ENCODE results near the gene TEX261. TPM values are rescaled to one million over a fixed set of nuclear protein-coding genes. Genes with fewer than 3 reads are reported as not detected.
A peak's percentile ranks its signal among the peaks of the same experiment; 100 is the strongest.
"Not testable (repeated sequence)": the region's sequence is repeated elsewhere in the genome, so short reads cannot be mapped to it uniquely, and the experiment has no call there.

TEX261 gene
- total RNA-seq, 2 donors from 2014 or later: 30.0 to 31.3 TPM

DNA sequence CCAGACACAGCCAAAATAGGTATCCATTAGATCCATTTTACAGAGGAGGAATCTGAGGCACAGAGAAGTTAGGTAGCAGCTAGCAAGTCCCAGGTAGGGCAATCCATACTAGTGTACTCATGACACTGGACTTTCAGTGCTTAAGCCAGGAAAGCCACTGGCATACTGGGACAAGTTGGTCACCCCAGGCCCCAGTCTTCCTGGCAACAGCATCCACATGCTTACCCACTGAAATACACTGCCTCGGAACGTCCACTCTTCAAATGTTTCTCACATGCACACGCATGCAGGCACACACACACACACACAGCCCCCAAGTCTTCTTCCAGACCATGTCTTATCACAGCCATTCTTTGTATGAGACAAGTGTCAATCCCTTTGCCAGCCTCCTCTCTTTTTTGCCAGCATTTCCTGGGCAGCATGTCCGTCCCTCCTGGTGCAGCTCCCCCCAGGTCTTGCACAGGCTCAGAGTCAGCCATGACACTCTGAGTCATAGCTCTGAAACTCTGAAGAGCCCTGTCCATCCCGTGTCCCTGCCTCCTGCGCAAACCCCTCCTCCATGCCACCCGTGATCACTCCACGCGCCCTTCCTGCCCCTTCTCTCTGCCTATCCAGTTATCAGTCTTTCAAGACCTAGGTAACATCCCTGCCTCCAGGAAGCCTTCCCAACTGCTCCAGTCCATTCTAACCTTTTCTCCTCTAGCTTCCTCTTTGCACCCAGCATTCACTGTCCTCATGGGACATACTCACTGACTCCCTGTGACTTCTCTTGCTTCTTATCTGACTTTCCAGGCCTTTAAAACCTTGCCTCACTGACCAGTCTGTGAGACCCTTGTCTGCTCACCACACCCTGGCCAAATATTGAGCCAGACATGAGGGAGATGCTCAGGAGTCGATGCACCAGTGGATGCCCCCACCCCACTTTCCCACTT is 10.9 kb upstream of the TEX261 start:
- H3K4me3 Mint-ChIP-seq: no peak overlapping the region
- no peak for ATAC-seq
- no peak overlapping the region for H3K27ac Mint-ChIP-seq
- peaks cover 24% of the 10 kb centered on the region for H3K27me3 Mint-ChIP-seq
- H3K9me3 ChIP-seq (ENCODE audit: control insufficient read depth, low read length, poor library complexity, severe bottlenecking): no peaks in the 10 kb centered on the region
- H3K4me1 Mint-ChIP-seq: peaks cover 8% of the 10 kb centered on the region
- DNase-seq: no peak
- peaks cover 2% of the 10 kb centered on the region for H3K36me3 Mint-ChIP-seq (ENCODE audit: low read depth)

- Mint-ChIP-seq H3K36me3 (ENCODE audit: low read depth) (no peaks in the 10 kb centered on the region), H3K27ac (no peak overlapping the region), H3K27me3 (peaks cover 18% of the 10 kb centered on the region), H3K4me1 (peaks cover 8% of the 10 kb centered on the region), H3K4me3 (no peak overlapping the region)
- DNase-seq (no peak), ATAC-seq (no peak)
- H3K9me3 ChIP-seq (ENCODE audit: control insufficient read depth, low read length, poor library complexity, severe bottlenecking): no peaks in the 10 kb centered on the region
Measured at GRCh38 chr2:71004857-71005256, 10.2 kb upstream of the TEX261 start.

DNA sequence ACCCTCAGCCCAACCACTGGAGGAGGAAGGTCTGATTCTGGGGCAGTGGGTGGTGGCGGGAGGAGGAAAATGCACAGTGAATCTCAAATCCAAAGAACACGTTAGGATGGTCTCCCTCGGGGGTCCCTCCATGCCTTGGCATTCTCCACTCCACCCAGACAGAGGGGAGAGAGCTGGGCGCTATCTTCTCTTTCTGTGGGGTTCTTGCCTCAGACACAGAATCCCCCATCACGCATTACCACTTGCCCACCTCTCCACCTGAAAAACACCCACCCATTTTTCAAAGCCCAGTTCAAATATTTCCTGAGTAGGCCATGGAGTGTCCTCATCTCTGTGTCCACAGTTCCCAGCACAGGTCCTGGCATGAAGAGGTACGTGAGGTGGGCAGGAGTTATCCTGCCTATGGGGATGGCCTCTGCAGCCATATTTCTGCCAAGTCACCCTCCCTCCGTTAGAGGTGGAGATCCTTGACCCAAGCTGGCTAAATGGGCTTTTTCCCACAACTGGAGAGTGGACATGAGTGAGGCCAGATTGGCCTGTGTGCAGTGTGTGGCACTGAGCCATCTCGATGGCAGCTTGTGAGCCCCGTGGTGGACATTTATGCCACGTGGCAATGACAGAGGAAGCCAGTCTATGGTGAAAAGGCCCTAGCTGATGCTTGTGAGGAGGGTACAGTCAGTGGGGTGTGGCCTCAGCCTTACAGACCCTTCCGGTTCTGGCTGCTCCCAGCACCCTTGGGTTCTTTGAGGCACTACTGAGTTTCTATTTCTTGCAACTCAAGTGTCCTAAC is 9.5 kb upstream of the TEX261 start:
- DNase-seq (no peak), ATAC-seq (no peak)
- H3K4me1 Mint-ChIP-seq: peaks cover 8% of the 10 kb centered on the region
- H3K36me3 Mint-ChIP-seq (ENCODE audit: low read depth): no peaks in the 10 kb centered on the region
- H3K9me3 ChIP-seq (ENCODE audit: control insufficient read depth, low read length, poor library complexity, severe bottlenecking): no peaks in the 10 kb centered on the region
- peaks cover 11% of the 10 kb centered on the region for H3K27me3 Mint-ChIP-seq
- no peak overlapping the region for H3K4me3 Mint-ChIP-seq
- H3K27ac Mint-ChIP-seq: peak overlapping the region; percentile 37

DNA sequence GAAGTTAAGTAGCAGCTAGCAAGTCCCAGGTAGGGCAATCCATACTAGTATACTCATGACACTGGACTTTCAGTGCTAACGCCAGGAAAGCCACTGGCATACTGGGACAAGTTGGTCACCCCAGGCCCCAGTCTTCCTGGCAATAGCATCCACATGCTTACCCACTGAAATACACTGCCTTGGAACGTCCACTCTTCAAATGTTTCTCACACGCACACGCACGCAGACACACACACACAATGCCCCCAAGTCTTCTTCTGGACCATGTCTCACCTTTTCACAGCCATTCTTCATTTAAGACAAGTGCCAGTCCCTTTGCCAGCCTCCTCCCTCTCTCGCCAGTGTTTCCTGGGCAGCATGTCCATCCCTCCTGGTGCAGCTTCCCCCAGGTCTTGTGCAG is 8.7 kb upstream of the TEX261 start:
- no peaks in the 10 kb centered on the region for H3K9me3 ChIP-seq (ENCODE audit: control insufficient read depth, low read length, poor library complexity, severe bottlenecking)
- Mint-ChIP-seq H3K27ac (no peak overlapping the region), H3K27me3 (peaks cover 9% of the 10 kb centered on the region), H3K4me1 (peaks cover 8% of the 10 kb centered on the region), H3K36me3 (ENCODE audit: low read depth) (no peaks in the 10 kb centered on the region), H3K4me3 (no peak overlapping the region)
- ATAC-seq (no peak), DNase-seq (no peak)

- peaks cover 8% of the 10 kb centered on the region for H3K4me1 Mint-ChIP-seq
- H3K9me3 ChIP-seq (ENCODE audit: control insufficient read depth, low read length, poor library complexity, severe bottlenecking): no peaks in the 10 kb centered on the region
- peaks cover 9% of the 10 kb centered on the region for H3K27me3 Mint-ChIP-seq
- no peaks in the 10 kb centered on the region for H3K36me3 Mint-ChIP-seq (ENCODE audit: low read depth)
- H3K4me3 Mint-ChIP-seq: no peak overlapping the region
- no peak for ATAC-seq
- no peak overlapping the region for H3K27ac Mint-ChIP-seq
- no peak for DNase-seq
Measured at GRCh38 chr2:71001981-71002570, 7.4 kb upstream of the TEX261 start.

- no peak for DNase-seq
- no peaks in the 10 kb centered on the region for H3K36me3 Mint-ChIP-seq (ENCODE audit: low read depth)
Measured at GRCh38 chr2:71001592-71001927, 6.9 kb upstream of the TEX261 start.

DNA sequence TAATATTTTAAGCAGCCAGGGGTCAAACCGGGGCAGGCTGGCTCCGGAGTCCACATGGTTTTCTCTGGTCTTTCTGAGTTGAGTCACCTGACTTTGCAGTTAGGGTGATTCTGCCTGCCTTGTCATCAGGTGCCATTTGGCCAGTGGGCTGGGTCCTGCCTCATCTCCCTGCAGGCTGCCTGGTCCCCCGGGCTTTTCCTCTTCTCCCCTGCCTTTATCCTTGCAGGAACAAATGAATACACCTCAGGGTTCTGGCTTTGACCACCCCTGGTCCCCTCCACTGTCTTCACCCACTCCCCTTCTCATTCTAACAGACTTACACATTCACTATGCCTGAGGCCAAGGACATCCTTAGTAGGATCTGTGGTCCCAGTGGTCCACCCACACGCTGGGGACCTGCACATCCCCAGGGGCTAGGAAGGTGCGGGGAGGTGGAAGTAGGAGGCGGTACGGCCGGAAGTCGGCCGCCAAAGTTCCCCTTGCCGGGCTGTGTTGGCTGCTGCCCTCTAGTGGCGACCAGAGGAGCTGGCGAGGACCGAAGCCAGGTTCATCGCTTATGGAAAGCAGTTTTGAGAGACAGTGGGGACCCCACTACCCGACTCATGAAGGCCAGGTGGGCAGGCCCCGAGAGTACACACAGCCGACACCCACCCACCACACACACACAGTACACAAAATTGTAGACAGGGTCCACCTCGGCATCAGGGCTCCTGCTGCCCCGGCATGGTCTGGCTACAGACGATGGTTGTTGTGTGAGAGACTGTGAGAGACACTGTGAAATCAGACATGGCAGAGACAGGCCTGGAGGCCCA is 6.3 kb upstream of the TEX261 start:
- H3K36me3 Mint-ChIP-seq (ENCODE audit: low read depth): no peaks in the 10 kb centered on the region
- DNase-seq: peak; percentile 67 to 71 (median 71)
- H3K27me3 Mint-ChIP-seq: peaks cover 9% of the 10 kb centered on the region
- peak overlapping the region; percentile 85 for H3K27ac Mint-ChIP-seq
- peak overlapping the region; percentile 43 for H3K4me3 Mint-ChIP-seq
- peak; percentile 98 for ATAC-seq
- peaks cover 8% of the 10 kb centered on the region for H3K4me1 Mint-ChIP-seq
- no peaks in the 10 kb centered on the region for H3K9me3 ChIP-seq (ENCODE audit: control insufficient read depth, low read length, poor library complexity, severe bottlenecking)

More at GRCh38 chr2:71001592-71001927, 6.9 kb upstream of the TEX261 start:
- H3K4me1 Mint-ChIP-seq: peaks cover 8% of the 10 kb centered on the region
- H3K27ac Mint-ChIP-seq: peak overlapping the region; percentile 85
- peaks cover 9% of the 10 kb centered on the region for H3K27me3 Mint-ChIP-seq
- no peaks in the 10 kb centered on the region for H3K9me3 ChIP-seq (ENCODE audit: control insufficient read depth, low read length, poor library complexity, severe bottlenecking)
- ATAC-seq: no peak
- no peak overlapping the region for H3K4me3 Mint-ChIP-seq

- not testable (repeated sequence) for H3K9me3 ChIP-seq (ENCODE audit: control insufficient read depth, low read length, poor library complexity, severe bottlenecking); H3K36me3 Mint-ChIP-seq (ENCODE audit: low read depth); H3K4me1 Mint-ChIP-seq; H3K27me3 Mint-ChIP-seq; ATAC-seq; DNase-seq
- peak overlapping the region; percentile 57 for H3K27ac Mint-ChIP-seq
- H3K4me3 Mint-ChIP-seq: peak overlapping the region; percentile 45
Measured at GRCh38 chr2:70999931-71000330, 5.3 kb upstream of the TEX261 start.

DNA sequence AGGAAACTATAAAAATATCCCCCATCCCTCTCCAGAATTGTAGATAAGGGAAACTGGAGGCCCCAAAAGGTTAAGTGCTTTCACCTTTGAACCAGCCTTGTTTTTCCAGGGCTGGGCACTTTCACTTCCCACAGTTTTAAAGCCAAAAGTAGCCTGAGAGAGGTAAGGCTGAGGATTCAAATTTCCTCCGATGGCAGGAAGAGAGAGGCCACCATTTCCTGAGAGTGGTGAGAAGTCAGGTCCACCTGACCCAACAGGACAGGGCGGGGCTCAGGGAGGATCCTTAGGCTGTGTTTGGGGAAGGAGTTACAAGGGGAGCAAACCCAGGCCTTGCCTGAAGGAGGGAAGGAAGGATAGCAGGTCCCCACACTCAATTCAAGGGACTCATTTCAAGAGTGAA is 4.7 kb upstream of the TEX261 start:
- Mint-ChIP-seq H3K4me3 (no peak overlapping the region), H3K27ac (peak overlapping the region; percentile 57), H3K4me1 (peaks cover 7% of the 10 kb centered on the region), H3K27me3 (no peaks in the 10 kb centered on the region), H3K36me3 (ENCODE audit: low read depth) (no peaks in the 10 kb centered on the region)
- no peak for ATAC-seq
- DNase-seq: no peak
- no peaks in the 10 kb centered on the region for H3K9me3 ChIP-seq (ENCODE audit: control insufficient read depth, low read length, poor library complexity, severe bottlenecking)

- not testable (repeated sequence) for ATAC-seq; H3K27me3 Mint-ChIP-seq; H3K36me3 Mint-ChIP-seq (ENCODE audit: low read depth); H3K4me3 Mint-ChIP-seq; DNase-seq; H3K9me3 ChIP-seq (ENCODE audit: control insufficient read depth, low read length, poor library complexity, severe bottlenecking)
- Mint-ChIP-seq H3K4me1 (peaks cover 11% of the 10 kb centered on the region), H3K27ac (peak overlapping the region; percentile 57)
Measured at GRCh38 chr2:70998885-70999284, 4.2 kb upstream of the TEX261 start.

GRCh38 chr2:70995426-70995729 is 705 bp upstream of the TEX261 start:
- H3K9me3 ChIP-seq (ENCODE audit: control insufficient read depth, low read length, poor library complexity, severe bottlenecking): no peaks in the 10 kb centered on the region
- peaks cover 26% of the 10 kb centered on the region for H3K4me1 Mint-ChIP-seq
- DNase-seq (peak; percentile 25 to 33 (median 28)), ATAC-seq (peak; percentile 59)
- H3K36me3 Mint-ChIP-seq (ENCODE audit: low read depth): peaks cover 2% of the 10 kb centered on the region
- no peaks in the 10 kb centered on the region for H3K27me3 Mint-ChIP-seq
- H3K4me3 Mint-ChIP-seq: peak overlapping the region; percentile 99
- peak overlapping the region; percentile 27 for H3K27ac Mint-ChIP-seq

DNA sequence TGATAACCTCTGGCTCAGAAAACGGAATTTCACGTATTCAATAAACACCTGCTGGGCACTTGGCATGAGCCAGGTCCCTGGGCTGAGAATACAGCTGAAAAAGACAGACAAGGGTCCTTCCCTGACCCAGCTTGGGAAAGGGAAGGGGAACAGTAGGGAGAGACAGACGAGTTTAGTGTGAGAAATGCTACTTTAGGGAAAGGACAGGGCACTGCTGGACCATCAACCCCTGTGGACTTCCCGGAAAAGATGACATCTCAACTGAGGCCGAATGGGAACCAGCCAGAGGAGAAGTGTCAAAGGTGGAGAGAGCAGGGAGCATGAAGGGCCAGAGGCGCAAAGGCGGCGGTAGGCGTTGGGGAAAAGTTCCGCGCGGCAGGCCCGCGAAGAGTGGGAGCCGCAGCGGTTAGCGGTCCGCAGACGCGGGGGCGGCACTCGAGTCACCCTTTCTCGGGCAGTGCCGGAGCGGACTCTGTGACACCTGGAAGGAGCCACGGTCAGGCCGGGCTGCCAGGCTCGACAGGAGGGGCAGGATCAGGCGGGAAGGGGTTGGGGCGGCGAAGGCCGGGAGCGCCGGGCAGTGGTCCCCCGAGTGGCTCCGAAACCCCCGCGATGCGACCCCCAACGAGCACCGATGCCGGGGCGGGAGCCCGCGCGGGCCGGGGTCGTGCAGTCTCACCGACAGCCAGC is 519 bp downstream of the TEX261 start:
- Mint-ChIP-seq H3K4me3 (peak overlapping the region; percentile 99), H3K4me1 (peaks cover 26% of the 10 kb centered on the region), H3K27me3 (no peaks in the 10 kb centered on the region), H3K36me3 (ENCODE audit: low read depth) (peaks cover 2% of the 10 kb centered on the region), H3K27ac (peak overlapping the region; percentile 97)
- DNase-seq (peak in 1 of 3 donors; percentile 20), ATAC-seq (peak; percentile 12)
- no peaks in the 10 kb centered on the region for H3K9me3 ChIP-seq (ENCODE audit: control insufficient read depth, low read length, poor library complexity, severe bottlenecking)

Data from T-helper 17 cell (primary cell).